MM.1S (cell line): Measurements from ENCODE around the gene SLC9A1.

ENCODE experiments used
- DNase-seq: peaks from one replicate; pipeline ENCODE4 v3.0.0-alpha.2; 2015
- H2AFZ ChIP-seq: fragments of 300-600 bp; sonication (generic); 2 replicates; pipeline ENCODE4 v1.6.0; 2016; ENCODE audit warnings: antibody characterized with exemption, low read length
- H3F3A ChIP-seq: fragments of 300-600 bp; sonication (generic); 2 replicates; pipeline ENCODE4 v1.6.1; 2016; ENCODE audit warnings: mild to moderate bottlenecking, antibody characterized with exemption, low read length, moderate library complexity, mixed read lengths; ENCODE audit not compliant: insufficient read depth
- H3K27ac ChIP-seq: fragments of 300-600 bp; sonication (generic); 2 replicates; pipeline ENCODE4 v1.5.1; 2016; ENCODE audit warnings: mild to moderate bottlenecking, low read length
- H3K27me3 ChIP-seq: fragments of 300-600 bp; sonication (generic); replicated peaks from 2 replicates; pipeline ENCODE4 v1.6.0; 2016; ENCODE audit warnings: low read length; ENCODE audit not compliant: insufficient read depth
- H3K36me3 ChIP-seq: fragments of 300-600 bp; sonication (generic); replicated peaks from 2 replicates; pipeline ENCODE4 v1.6.1; 2016; ENCODE audit warnings: mild to moderate bottlenecking, low read length, mixed read lengths; ENCODE audit not compliant: insufficient read depth
- H3K4me1 ChIP-seq: fragments of 300-600 bp; sonication (generic); 2 replicates; pipeline ENCODE4 v1.6.1; 2016; ENCODE audit warnings: low read length, mixed read lengths
- H3K4me2 ChIP-seq: fragments of 300-600 bp; sonication (generic); 2 replicates; pipeline ENCODE4 v1.6.0; 2016; ENCODE audit warnings: low read depth, low read length
- H3K4me3 ChIP-seq: fragments of 300-600 bp; sonication (generic); 2 replicates; pipeline ENCODE4 v1.5.1; 2016; ENCODE audit warnings: low read length, mixed read lengths
- H3K79me2 ChIP-seq: fragments of 300-600 bp; sonication (generic); 2 replicates; pipeline ENCODE4 v1.6.1; 2016; ENCODE audit warnings: mixed run types, low read length, mixed read lengths
- H3K9ac ChIP-seq: fragments of 300-600 bp; sonication (generic); 2 replicates; pipeline ENCODE4 v1.6.1; 2016; ENCODE audit warnings: low read length, mixed read lengths
- H3K9me2 ChIP-seq: fragments of 300-600 bp; sonication (generic); replicated peaks from 2 replicates; pipeline ENCODE4 v1.6.1; 2016; ENCODE audit warnings: mild to moderate bottlenecking, low read length, mixed read lengths; ENCODE audit not compliant: insufficient read depth
- H3K9me3 ChIP-seq: fragments of 300-600 bp; sonication (generic); replicated peaks from 2 replicates; pipeline ENCODE4 v1.6.1; 2016; ENCODE audit warnings: mild to moderate bottlenecking, low read length, mixed read lengths; ENCODE audit not compliant: insufficient read depth
- H4K20me1 ChIP-seq: fragments of 300-600 bp; sonication (generic); 2 replicates; pipeline ENCODE4 v1.6.1; 2016; ENCODE audit warnings: mild to moderate bottlenecking, low read length, moderate library complexity, mixed read lengths; ENCODE audit not compliant: insufficient read depth
- CTCF ChIP-seq: fragments of 300-600 bp; sonication (generic); IDR thresholded peaks from 2 replicates; pipeline ENCODE4 v1.5.1; 2016; ENCODE audit warnings: antibody characterized with exemption, low read length, mixed read lengths
- EZH2 ChIP-seq: fragments of 300-600 bp; sonication (generic); optimal IDR thresholded peaks from 2 replicates; pipeline ENCODE3; 2017; ENCODE audit warnings: low read depth, mild to moderate bottlenecking, antibody characterized with exemption, low read length, mixed read lengths
- EZH2phosphoT487 ChIP-seq: fragments of 300-600 bp; sonication (generic); IDR thresholded peaks from 2 replicates; pipeline ENCODE4 v1.6.1; 2018; ENCODE audit warnings: antibody characterized with exemption, low read length

SLC9A1 gene

GRCh38 chr1:27149762-27150113 lies 5.2 kb downstream of the SLC9A1 start:
- Histone ChIP-seq H3K4me1 (no peaks in the 10 kb centered on the region), H3K4me2 (no peak overlapping the region)

GRCh38 chr1:27149084-27149761 lies 5.7 kb downstream of the SLC9A1 start:
- no peaks in the 10 kb centered on the region for H3K9me2 ChIP-seq
- H3K9ac ChIP-seq: no peak overlapping the region
- H3K79me2 ChIP-seq: 0 out of 2 replicates have a peak, but pooled peaks cover 6% of the 10 kb centered on the region
- TF ChIP-seq CTCF: no peak
- no peak for TF ChIP-seq EZH2
- no peak for TF ChIP-seq EZH2phosphoT487
- H3K9me3 ChIP-seq: no peaks in the 10 kb centered on the region
- H4K20me1 ChIP-seq: no peaks in the 10 kb centered on the region
- H2AFZ ChIP-seq: no peak overlapping the region
- H3K36me3 ChIP-seq: no peaks in the 10 kb centered on the region
- no peaks in the 10 kb centered on the region for H3F3A ChIP-seq
- no peak for DNase-seq
- no peaks in the 10 kb centered on the region for H3K4me1 ChIP-seq
- no peak overlapping the region for H3K27ac ChIP-seq
- H3K4me3 ChIP-seq: no peak overlapping the region
- H3K27me3 ChIP-seq: no peaks in the 10 kb centered on the region
- no peak overlapping the region for H3K4me2 ChIP-seq

More at GRCh38 chr1:27149762-27150113, 5.2 kb downstream of the SLC9A1 start:
- H3K9me3 ChIP-seq: no peaks in the 10 kb centered on the region
- H3K36me3 ChIP-seq: no peaks in the 10 kb centered on the region
- H3K27me3 ChIP-seq: no peaks in the 10 kb centered on the region
- no peaks in the 10 kb centered on the region for H3F3A ChIP-seq
- H3K4me3 ChIP-seq: no peak overlapping the region
- no peak overlapping the region for H3K9ac ChIP-seq
- no peaks in the 10 kb centered on the region for H3K9me2 ChIP-seq
- TF ChIP-seq EZH2phosphoT487 (no peak), EZH2 (no peak), CTCF (no peak)
- no peak overlapping the region for H3K27ac ChIP-seq
- no peak overlapping the region for H2AFZ ChIP-seq
- 0 out of 2 replicates have a peak, but pooled peaks cover 10% of the 10 kb centered on the region for H3K79me2 ChIP-seq
- DNase-seq: no peak
- no peaks in the 10 kb centered on the region for H4K20me1 ChIP-seq

- 0 out of 2 replicates have a peak, but pooled peaks cover 3% of the 10 kb centered on the region for H3K79me2 ChIP-seq
- TF ChIP-seq EZH2 (no peak), CTCF (no peak), EZH2phosphoT487 (no peak)
- H3K4me3 ChIP-seq: no peak overlapping the region
- no peaks in the 10 kb centered on the region for H3K9me2 ChIP-seq
- H3F3A ChIP-seq: no peaks in the 10 kb centered on the region
- H3K4me1 ChIP-seq: no peaks in the 10 kb centered on the region
- no peak overlapping the region for H3K27ac ChIP-seq
- H3K27me3 ChIP-seq: no peaks in the 10 kb centered on the region
- DNase-seq: no peak
- H3K9me3 ChIP-seq: no peaks in the 10 kb centered on the region
- no peaks in the 10 kb centered on the region for H4K20me1 ChIP-seq
- H3K36me3 ChIP-seq: no peaks in the 10 kb centered on the region
- H3K4me2 ChIP-seq: no peak overlapping the region
- no peak overlapping the region for H3K9ac ChIP-seq
- no peak overlapping the region for H2AFZ ChIP-seq
Observed at GRCh38 chr1:27148591-27148990, 6.3 kb downstream of the SLC9A1 start.
